Keratinocyte (primary cell): ENCODE measurements around the gene SRSF9. TPM values are rescaled to one million over a fixed set of nuclear protein-coding genes. Genes with fewer than 3 reads are reported as not detected.

ENCODE experiments used
- DNase-seq: peaks from one replicate; pipeline ENCODE4 v3.0.0-alpha.2; 2011; ENCODE audit warnings: low read depth, missing footprints, low spot score
- FAIRE-seq: peaks from 2 replicates; lab custom pipeline; 2011; peaks lifted over from hg19 to GRCh38; lab: Jason Lieb, UNC
- H2AFZ ChIP-seq: 2 replicates; pipeline ENCODE4 v1.6.0; 2012; ENCODE audit warnings: low read length, control low read depth, inconsistent platforms; ENCODE audit not compliant: control insufficient read depth
- H3K27ac ChIP-seq: 2 replicates; pipeline ENCODE4 v1.5.1; 2011; ENCODE audit warnings: low read length; ENCODE audit not compliant: control insufficient read depth, insufficient read depth
- H3K27me3 ChIP-seq: 3 replicates; pipeline ENCODE4 v1.6.0; 2011; ENCODE audit warnings: low read length; ENCODE audit not compliant: control insufficient read depth, insufficient read depth; ENCODE audit errors: extremely low read depth
- H3K36me3 ChIP-seq, 2 experiments: 2 replicates in 1 of 2; 3 replicates in 1 of 2; pipeline ENCODE4 v1.5.1; 2011; ENCODE audit warnings: low read length in 2 of 2, mild to moderate bottlenecking in 1 of 2; ENCODE audit not compliant: control insufficient read depth in 2 of 2, insufficient read depth in 2 of 2; ENCODE audit errors: extremely low read depth in 1 of 2
- H3K4me1 ChIP-seq: 3 replicates; pipeline ENCODE4 v1.5.1; 2011; ENCODE audit warnings: low read length; ENCODE audit not compliant: control insufficient read depth, insufficient read depth; ENCODE audit errors: extremely low read depth
- H3K4me2 ChIP-seq: 3 replicates; pipeline ENCODE4 v1.6.0; 2011; ENCODE audit warnings: low read depth, low read length; ENCODE audit not compliant: control insufficient read depth, insufficient read depth; ENCODE audit errors: extremely low read depth
- H3K4me3 ChIP-seq, 3 experiments: fragments of 200-600 bp in 1 of 3; sonication (generic) in 1 of 3; 2 replicates in 2 of 3; 3 replicates in 1 of 3; pipeline ENCODE4 v1.5.1; 2011 to 2016; ENCODE audit warnings: low read length in 3 of 3, mild to moderate bottlenecking in 3 of 3, control low read depth in 2 of 3, inconsistent platforms in 1 of 3, low read depth in 1 of 3, mixed read lengths in 1 of 3, mixed run types in 1 of 3, moderate library complexity in 1 of 3; ENCODE audit not compliant: control insufficient read depth in 2 of 3, insufficient read depth in 2 of 3; ENCODE audit errors: extremely low read depth in 1 of 3
- H3K79me2 ChIP-seq: 2 replicates; pipeline ENCODE4 v1.6.0; 2012; ENCODE audit warnings: low read length; ENCODE audit not compliant: control insufficient read depth, insufficient read depth
- H3K9ac ChIP-seq: 3 replicates; pipeline ENCODE4 v1.6.0; 2011; ENCODE audit warnings: low read length; ENCODE audit not compliant: control insufficient read depth, insufficient read depth; ENCODE audit errors: extremely low read depth
- H3K9me1 ChIP-seq: 3 replicates; pipeline ENCODE4 v1.6.0; 2011; ENCODE audit warnings: low read length; ENCODE audit not compliant: control insufficient read depth, insufficient read depth; ENCODE audit errors: extremely low read depth
- H3K9me3 ChIP-seq: 2 replicates; pipeline ENCODE4 v1.5.1; 2012; ENCODE audit warnings: low read depth, low read length; ENCODE audit not compliant: control insufficient read depth
- H4K20me1 ChIP-seq: 3 replicates; pipeline ENCODE4 v1.6.0; 2011; ENCODE audit warnings: low read length; ENCODE audit not compliant: control insufficient read depth, insufficient read depth; ENCODE audit errors: extremely low read depth
- EZH2 ChIP-seq: IDR thresholded peaks from one replicate; pipeline ENCODE4 v1.6.1; 2012; ENCODE audit warnings: inconsistent platforms, mild to moderate bottlenecking, low read length, moderate library complexity
- dilution Hi-C: fragments of 300-500 bp; cut with MboI; formaldehyde crosslinking; loops from one replicate; pipeline ENCODE4 v1.7.0; 2020; ENCODE audit warnings: low sequenced_read_pairs; ENCODE audit not compliant: extremely low pct_ligation_motif_present
- polyA plus RNA-seq, 5 experiments: library from polyadenylated mRNA; depleted of rRNA in 3 of 5; stranded (reverse) in 3 of 5; stranded (forward) in 1 of 5; unstranded in 1 of 5; fragments of >200 nt; gene quantifications; 1 replicate in 1 of 5; 2 replicates in 3 of 5; 3 replicates in 1 of 5; pipeline versions ENCODE4 v1.2.1 to v1.2.3, GENCODE V29; 2011 to 2012; ENCODE audit warnings: missing spikeins in 2 of 5, low read depth in 1 of 5, low replicate concordance in 1 of 5
- TF ChIP-seq, protein P1 (sequence below), 3 experiments: IDR thresholded peaks in 1 of 3; conservative IDR thresholded peaks in 1 of 3; optimal IDR thresholded peaks in 1 of 3; 2 replicates in 2 of 3; 3 replicates in 1 of 3; pipeline versions ENCODE3 to v1.5.1; 2011; ENCODE audit warnings: low read length in 3 of 3, mild to moderate bottlenecking in 3 of 3, moderate library complexity in 2 of 3, control low read depth in 1 of 3, inconsistent platforms in 1 of 3; ENCODE audit not compliant: insufficient read depth in 2 of 3; ENCODE audit errors: extremely low read depth in 1 of 3

Gene SRSF9
- polyA plus RNA-seq, 1 donor (not counting 4 experiments of a cell fraction or from before 2014, with no cell fraction given): 159 TPM

DNA sequence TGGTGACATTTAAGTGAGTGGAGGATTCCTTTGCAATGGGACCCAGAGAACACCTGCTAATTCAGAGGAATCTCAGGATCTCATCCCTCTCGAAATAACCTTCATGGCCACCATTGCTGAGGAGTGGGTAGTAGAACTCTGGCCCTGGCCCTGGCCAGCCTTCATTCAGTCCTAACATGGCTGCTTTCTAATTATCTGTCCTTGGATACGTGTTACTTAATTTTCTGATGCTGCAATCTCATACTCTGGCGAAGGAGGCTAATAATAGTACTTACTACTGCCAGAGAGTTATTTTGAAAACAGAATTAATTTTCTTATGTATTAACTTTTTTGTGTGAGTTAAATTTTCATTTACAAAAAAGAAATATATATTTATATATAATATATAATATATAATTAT is 43.8 kb downstream of the SRSF9 start:
- H3K27me3 ChIP-seq: no peaks in the 10 kb centered on the region
- no peaks in the 10 kb centered on the region for H3K36me3 ChIP-seq
- no peaks in the 10 kb centered on the region for H4K20me1 ChIP-seq
- dilution Hi-C loops: no loop called here
- H3K4me1 ChIP-seq: no peaks in the 10 kb centered on the region
- H3K4me2 ChIP-seq: no peak overlapping the region
- no peaks in the 10 kb centered on the region for H3K9me3 ChIP-seq
- no peak for FAIRE-seq
- H3K9ac ChIP-seq: no peak overlapping the region
- DNase-seq: no peak
- no peak overlapping the region for H2AFZ ChIP-seq
- H3K9me1 ChIP-seq: no peaks in the 10 kb centered on the region
- no peaks in the 10 kb centered on the region for H3K79me2 ChIP-seq
- no peak overlapping the region for H3K27ac ChIP-seq
- TF ChIP-seq, protein P1, sequence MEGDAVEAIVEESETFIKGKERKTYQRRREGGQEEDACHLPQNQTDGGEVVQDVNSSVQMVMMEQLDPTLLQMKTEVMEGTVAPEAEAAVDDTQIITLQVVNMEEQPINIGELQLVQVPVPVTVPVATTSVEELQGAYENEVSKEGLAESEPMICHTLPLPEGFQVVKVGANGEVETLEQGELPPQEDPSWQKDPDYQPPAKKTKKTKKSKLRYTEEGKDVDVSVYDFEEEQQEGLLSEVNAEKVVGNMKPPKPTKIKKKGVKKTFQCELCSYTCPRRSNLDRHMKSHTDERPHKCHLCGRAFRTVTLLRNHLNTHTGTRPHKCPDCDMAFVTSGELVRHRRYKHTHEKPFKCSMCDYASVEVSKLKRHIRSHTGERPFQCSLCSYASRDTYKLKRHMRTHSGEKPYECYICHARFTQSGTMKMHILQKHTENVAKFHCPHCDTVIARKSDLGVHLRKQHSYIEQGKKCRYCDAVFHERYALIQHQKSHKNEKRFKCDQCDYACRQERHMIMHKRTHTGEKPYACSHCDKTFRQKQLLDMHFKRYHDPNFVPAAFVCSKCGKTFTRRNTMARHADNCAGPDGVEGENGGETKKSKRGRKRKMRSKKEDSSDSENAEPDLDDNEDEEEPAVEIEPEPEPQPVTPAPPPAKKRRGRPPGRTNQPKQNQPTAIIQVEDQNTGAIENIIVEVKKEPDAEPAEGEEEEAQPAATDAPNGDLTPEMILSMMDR (optimal IDR thresholded peaks at IDR 0.05 in 1 of 3, IDR thresholded peaks at IDR 0.05 in 1 of 3, conservative IDR thresholded peaks at IDR 0.05 in 1 of 3; ENCODE audit: extremely low read depth in 1 of 3, insufficient read depth in 2 of 3, low read length in 3 of 3): no peak
- no peak for TF ChIP-seq EZH2
- H3K4me3 ChIP-seq: no peak overlapping the region

DNA sequence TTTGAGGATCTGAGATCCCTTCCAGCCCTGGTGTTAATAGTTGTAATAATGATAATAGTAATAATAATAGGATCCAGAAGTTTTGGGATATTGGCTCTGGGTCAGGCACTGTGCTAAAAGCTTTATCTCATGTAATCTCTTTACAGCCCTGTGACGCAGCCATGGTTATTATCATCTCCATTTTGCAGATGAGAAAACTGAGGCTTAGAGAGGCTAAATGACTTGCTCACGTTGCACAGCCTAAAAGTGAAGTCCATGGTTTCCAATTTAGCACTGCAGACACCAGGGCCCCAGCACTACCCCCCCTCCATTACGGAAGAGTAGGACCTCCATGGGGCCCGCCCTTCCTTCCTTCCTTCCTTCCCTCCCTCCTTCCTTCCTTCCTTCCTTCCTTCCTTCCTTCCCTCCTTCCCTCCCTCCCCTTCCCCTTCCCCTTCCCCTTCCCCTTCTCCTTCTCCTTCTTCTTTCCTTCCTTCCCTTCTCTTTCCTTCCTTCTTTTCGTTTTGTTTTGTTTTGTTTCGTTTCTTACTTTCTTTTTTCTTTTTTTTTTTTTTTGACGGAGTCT is 46.6 kb downstream of the SRSF9 start:
- Histone ChIP-seq H3K27me3 (no peaks in the 10 kb centered on the region), H4K20me1 (no peaks in the 10 kb centered on the region), H3K4me2 (no peak overlapping the region), H3K79me2 (no peaks in the 10 kb centered on the region), H3K9me1 (no peaks in the 10 kb centered on the region), H3K9me3 (no peaks in the 10 kb centered on the region), H3K4me1 (no peaks in the 10 kb centered on the region), H3K36me3 (no peaks in the 10 kb centered on the region), H2AFZ (no peak overlapping the region), H3K9ac (no peak overlapping the region), H3K27ac (no peak overlapping the region), H3K4me3 (no peak overlapping the region)
- FAIRE-seq (no peak), DNase-seq (no peak)
- dilution Hi-C loops: no loop called here
- no peak for TF ChIP-seq EZH2

DNA sequence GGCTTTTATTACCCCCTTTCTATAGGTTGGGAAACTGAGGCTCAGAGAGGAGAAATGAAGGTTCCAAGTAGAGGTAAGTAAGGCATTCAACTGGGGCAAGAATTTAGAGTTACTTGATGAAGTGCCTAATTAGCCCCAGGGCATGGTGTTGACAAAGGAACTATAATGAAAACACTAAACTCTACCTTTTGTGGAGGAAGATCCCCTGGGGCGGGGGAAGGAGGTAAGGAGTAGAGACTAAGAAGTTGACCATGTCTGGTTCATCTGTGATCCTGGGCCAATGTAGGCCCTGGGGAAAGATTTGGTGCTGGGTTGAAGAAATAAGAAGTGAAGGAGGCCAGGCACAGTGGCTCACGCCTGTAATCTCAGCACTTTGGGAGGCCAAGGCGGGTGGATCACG is 47.8 kb downstream of the SRSF9 start:
- Histone ChIP-seq H4K20me1 (no peaks in the 10 kb centered on the region), H3K27ac (no peak overlapping the region), H3K4me3 (no peak overlapping the region), H2AFZ (no peak overlapping the region), H3K9me1 (no peaks in the 10 kb centered on the region), H3K36me3 (no peaks in the 10 kb centered on the region), H3K4me2 (no peak overlapping the region), H3K79me2 (no peaks in the 10 kb centered on the region), H3K27me3 (no peaks in the 10 kb centered on the region), H3K9me3 (no peaks in the 10 kb centered on the region), H3K4me1 (no peaks in the 10 kb centered on the region), H3K9ac (no peak overlapping the region)
- TF ChIP-seq EZH2: no peak
- TF ChIP-seq, protein P1 (optimal IDR thresholded peaks at IDR 0.05 in 1 of 3, IDR thresholded peaks at IDR 0.05 in 1 of 3, conservative IDR thresholded peaks at IDR 0.05 in 1 of 3; ENCODE audit: extremely low read depth in 1 of 3, insufficient read depth in 2 of 3, low read length in 3 of 3): no peak
- DNase-seq (no peak), FAIRE-seq (no peak)
- dilution Hi-C loops: no loop called here
